Measurements from ENCODE around the gene DHX34. TPM values are rescaled to one million over a fixed set of nuclear protein-coding genes. Genes with fewer than 3 reads are reported as not detected.
A peak's percentile ranks its signal among the peaks of the same experiment; 100 is the strongest.
"Not testable (repeated sequence)": the region's sequence is repeated elsewhere in the genome, so short reads cannot be mapped to it uniquely, and the experiment has no call there.

The DHX34 gene
- total RNA-seq, 1 experiment from 2014 or later = 18.9 TPM

DNA sequence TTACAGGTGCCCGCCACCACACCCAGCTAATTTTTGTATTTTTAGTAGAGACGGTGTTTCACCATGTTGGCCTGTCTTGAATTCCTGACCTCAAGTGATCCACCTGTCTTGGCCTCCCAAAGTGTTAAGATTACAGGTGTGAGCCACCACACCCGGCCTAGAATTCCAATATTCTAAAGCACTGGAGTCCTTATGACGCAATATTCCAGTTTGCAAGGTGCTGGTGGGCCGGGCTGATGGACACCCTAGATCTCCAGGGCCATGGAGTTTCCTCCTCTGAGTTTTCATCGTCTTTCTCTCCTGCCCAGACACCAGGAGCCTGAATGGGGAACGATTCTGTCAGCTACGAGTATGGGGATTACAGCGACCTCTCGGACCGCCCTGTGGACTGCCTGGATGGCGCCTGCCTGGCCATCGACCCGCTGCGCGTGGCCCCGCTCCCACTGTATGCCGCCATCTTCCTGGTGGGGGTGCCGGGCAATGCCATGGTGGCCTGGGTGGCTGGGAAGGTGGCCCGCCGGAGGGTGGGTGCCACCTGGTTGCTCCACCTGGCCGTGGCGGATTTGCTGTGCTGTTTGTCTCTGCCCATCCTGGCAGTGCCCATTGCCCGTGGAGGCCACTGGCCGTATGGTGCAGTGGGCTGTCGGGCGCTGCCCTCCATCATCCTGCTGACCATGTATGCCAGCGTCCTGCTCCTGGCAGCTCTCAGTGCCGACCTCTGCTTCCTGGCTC, 8.5 kb upstream of the DHX34 start:
- no peaks in the 10 kb centered on the region for H3K9me3 ChIP-seq (replicated peaks)
- H3K4me1 ChIP-seq = no peaks in the 10 kb centered on the region

GRCh38 chr19:47341734-47342133, 7.4 kb upstream of the DHX34 start:
- Histone ChIP-seq H3K4me1 (no peaks in the 10 kb centered on the region), H3K27me3 (no peaks in the 10 kb centered on the region), H3K4me3 (no peak overlapping the region), H3K9me3 (replicated peaks) (no peaks in the 10 kb centered on the region), H3K27ac (no peak overlapping the region), H3K36me3 (no peaks in the 10 kb centered on the region)
- no peak for DNase-seq

More for the DNA sequence above, 8.5 kb upstream of the DHX34 start:
- Histone ChIP-seq H3K4me3 (no peak overlapping the region), H3K27ac (no peak overlapping the region), H3K27me3 (no peaks in the 10 kb centered on the region; the same call in 1 of the 2 replicates), H3K36me3 (no peaks in the 10 kb centered on the region)
- DNase-seq = no peak

DNA sequence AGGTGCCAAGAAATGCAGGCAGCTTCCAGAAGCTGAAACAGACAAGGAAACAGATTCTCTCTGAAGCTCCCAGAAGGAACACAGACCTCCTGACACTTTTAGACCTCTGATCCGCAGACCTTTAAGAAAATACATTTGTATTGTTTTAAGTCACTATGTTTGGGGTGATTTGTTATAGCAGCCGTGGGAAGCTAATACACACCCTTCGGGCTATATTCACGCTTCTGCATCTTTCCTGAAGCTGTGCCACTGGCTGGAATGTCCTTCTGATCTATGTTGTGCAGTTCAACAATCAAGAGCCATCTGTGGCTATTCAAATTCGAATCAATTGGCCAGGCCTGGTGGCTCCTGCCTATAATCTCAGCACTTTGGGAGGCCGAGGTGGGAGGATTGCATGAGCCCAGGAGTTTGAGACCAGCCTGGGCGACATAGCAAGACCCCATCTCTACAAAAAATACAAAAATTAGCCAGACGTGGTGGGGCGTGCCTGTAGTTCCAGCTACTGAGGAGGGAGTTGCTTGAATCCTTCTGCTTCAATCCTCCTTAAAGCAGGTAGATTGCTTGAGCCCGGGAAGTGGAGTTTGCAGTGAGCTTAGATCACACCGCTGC, 5.8 kb upstream of the DHX34 start:
- no peaks in the 10 kb centered on the region for H3K9me3 ChIP-seq (replicated peaks)
- no peaks in the 10 kb centered on the region for H3K4me1 ChIP-seq
- H3K27me3 ChIP-seq = no peaks in the 10 kb centered on the region
- no peak overlapping the region for H3K4me3 ChIP-seq
- H3K36me3 ChIP-seq = no peaks in the 10 kb centered on the region
- H3K27ac ChIP-seq = no peak overlapping the region
- DNase-seq = no peak

DNA sequence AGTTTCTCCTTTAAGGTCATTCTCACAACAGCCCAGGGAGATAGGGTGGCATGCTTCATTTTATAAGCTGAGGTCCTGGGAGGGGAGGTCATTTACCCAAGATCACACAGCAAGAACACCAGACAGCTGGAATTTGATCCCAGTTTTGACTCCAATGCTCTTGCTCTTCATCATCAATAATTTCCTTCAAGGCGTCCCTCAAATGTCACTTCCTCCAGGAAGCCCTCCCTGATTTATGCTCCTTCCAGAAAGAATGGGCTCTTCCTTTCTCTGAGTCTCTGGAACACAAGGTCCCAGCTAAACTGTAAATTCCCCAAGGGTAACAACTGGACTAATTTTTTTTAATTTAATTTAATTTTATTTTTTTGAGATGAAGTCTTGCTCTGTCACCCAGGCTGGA, 4.7 kb upstream of the DHX34 start:
- Histone ChIP-seq H3K4me3 (no peak overlapping the region), H3K36me3 (no peaks in the 10 kb centered on the region), H3K9me3 (replicated peaks) (no peaks in the 10 kb centered on the region), H3K4me1 (peaks cover 3% of the 10 kb centered on the region; the same call in 1 of the 2 replicates), H3K27ac (no peak overlapping the region), H3K27me3 (no peaks in the 10 kb centered on the region)
- no peak for DNase-seq

DNA sequence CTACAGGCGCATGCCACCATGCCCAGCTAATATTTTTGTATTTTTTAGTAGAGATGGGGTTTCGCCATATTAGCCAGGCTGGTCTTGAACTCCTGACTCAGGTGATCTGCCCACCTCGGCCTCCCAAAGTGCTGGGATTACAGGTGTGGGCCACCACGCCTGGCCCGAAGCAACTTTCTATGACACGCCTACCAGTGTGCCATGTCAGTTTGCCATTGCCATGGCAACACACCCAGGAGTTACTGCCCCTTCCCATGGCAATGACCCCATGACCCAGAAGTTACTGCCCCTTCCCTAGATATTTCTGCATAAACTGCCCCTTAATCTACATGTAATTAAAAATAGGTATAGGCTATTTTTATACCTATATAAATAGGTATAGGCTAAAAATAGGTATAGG, 3.1 kb upstream of the DHX34 start:
- not testable (repeated sequence) for H3K27me3 ChIP-seq; H3K4me3 ChIP-seq; DNase-seq; H3K36me3 ChIP-seq; H3K9me3 ChIP-seq (replicated peaks); H3K27ac ChIP-seq; H3K4me1 ChIP-seq

- no peaks in the 10 kb centered on the region for H3K27me3 ChIP-seq
- H3K36me3 ChIP-seq = peaks cover 40% of the 10 kb centered on the region
- no peaks in the 10 kb centered on the region for H3K9me3 ChIP-seq (replicated peaks)
- DNase-seq = no peak
- no peak overlapping the region for H3K27ac ChIP-seq
- peaks cover 3% of the 10 kb centered on the region; the same call in 1 of the 2 replicates for H3K4me1 ChIP-seq
- H3K4me3 ChIP-seq = no peak overlapping the region
These were observed 1.5 kb downstream of the DHX34 start for GRCh38 chr19:47350630-47351029.

GRCh38 chr19:47351548-47351947, 2.4 kb downstream of the DHX34 start:
- H3K9me3 ChIP-seq (replicated peaks) = no peaks in the 10 kb centered on the region
- no peak overlapping the region for H3K27ac ChIP-seq
- H3K36me3 ChIP-seq = peaks cover 47% of the 10 kb centered on the region
- H3K4me1 ChIP-seq = peaks cover 3% of the 10 kb centered on the region; the same call in 1 of the 2 replicates
- H3K27me3 ChIP-seq = no peaks in the 10 kb centered on the region
- peak in 1 of 2 experiments; percentile 13 for DNase-seq
- no peak overlapping the region for H3K4me3 ChIP-seq

GRCh38 chr19:47352095-47352494, 3.0 kb downstream of the DHX34 start:
- peaks cover 53% of the 10 kb centered on the region for H3K36me3 ChIP-seq
- no peak for DNase-seq
- H3K4me1 ChIP-seq = peaks cover 3% of the 10 kb centered on the region; the same call in 1 of the 2 replicates
- no peak overlapping the region for H3K4me3 ChIP-seq
- H3K27ac ChIP-seq = no peak overlapping the region
- H3K27me3 ChIP-seq = no peaks in the 10 kb centered on the region
- H3K9me3 ChIP-seq (replicated peaks) = no peaks in the 10 kb centered on the region

DNA sequence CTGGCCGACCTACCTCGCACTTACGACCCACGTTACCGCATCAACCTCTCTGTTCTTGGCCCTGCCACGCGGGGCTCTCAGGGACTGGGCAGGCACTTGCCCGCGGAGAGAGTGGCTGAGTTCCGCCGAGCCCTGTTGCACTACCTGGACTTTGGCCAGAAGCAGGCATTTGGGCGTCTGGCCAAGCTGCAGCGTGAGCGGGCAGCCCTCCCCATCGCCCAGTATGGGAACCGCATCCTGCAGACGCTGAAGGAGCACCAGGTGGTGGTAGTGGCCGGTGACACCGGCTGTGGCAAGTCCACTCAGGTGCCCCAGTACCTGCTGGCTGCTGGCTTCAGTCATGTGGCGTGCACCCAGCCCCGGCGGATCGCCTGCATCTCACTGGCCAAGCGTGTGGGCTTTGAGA, 4.2 kb downstream of the DHX34 start:
- H3K27ac ChIP-seq = no peak overlapping the region
- no peaks in the 10 kb centered on the region for H3K9me3 ChIP-seq (replicated peaks)
- peaks cover 3% of the 10 kb centered on the region; the same call in 1 of the 2 replicates for H3K4me1 ChIP-seq
- no peak overlapping the region for H3K4me3 ChIP-seq
- H3K36me3 ChIP-seq = peaks cover 65% of the 10 kb centered on the region
- no peak for DNase-seq
- no peaks in the 10 kb centered on the region for H3K27me3 ChIP-seq

GRCh38 chr19:47356900-47357299, 7.8 kb downstream of the DHX34 start:
- Histone ChIP-seq H3K4me1 (no peaks in the 10 kb centered on the region), H3K36me3 (peaks cover 89% of the 10 kb centered on the region), H3K27ac (no peak overlapping the region), H3K9me3 (replicated peaks) (no peaks in the 10 kb centered on the region), H3K27me3 (no peaks in the 10 kb centered on the region), H3K4me3 (no peak overlapping the region)
- DNase-seq = no peak

- peaks cover 89% of the 10 kb centered on the region for H3K36me3 ChIP-seq
- H3K4me3 ChIP-seq = no peak overlapping the region
- no peaks in the 10 kb centered on the region for H3K27me3 ChIP-seq
- no peak for DNase-seq
- H3K4me1 ChIP-seq = no peaks in the 10 kb centered on the region
- no peak overlapping the region for H3K27ac ChIP-seq
- no peaks in the 10 kb centered on the region for H3K9me3 ChIP-seq (replicated peaks)
These were observed 8.9 kb downstream of the DHX34 start for GRCh38 chr19:47357788-47358680.

DNA sequence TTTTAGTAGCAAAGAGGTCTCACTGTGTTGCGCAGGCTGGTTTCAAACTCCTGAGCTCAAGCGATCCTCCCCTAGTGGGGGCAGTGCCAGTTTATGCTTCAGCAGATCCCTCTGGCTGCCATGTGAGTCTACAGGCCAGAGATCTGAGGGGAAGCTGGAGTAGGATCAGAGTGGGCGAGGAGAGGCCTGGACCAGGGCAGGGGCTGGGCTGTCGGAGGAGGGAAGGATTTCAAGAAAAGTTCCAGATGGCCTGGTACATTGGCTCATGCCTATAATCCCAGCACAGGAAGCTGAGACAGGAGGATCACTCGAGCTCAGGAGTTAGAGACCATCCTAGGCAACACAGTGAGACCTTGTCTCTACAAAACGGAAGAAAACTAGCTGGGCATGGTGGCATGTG, 9.8 kb downstream of the DHX34 start:
- no peaks in the 10 kb centered on the region for H3K27me3 ChIP-seq
- no peaks in the 10 kb centered on the region for H3K4me1 ChIP-seq
- H3K9me3 ChIP-seq (replicated peaks) = no peaks in the 10 kb centered on the region
- no peak overlapping the region for H3K27ac ChIP-seq
- H3K4me3 ChIP-seq = no peak overlapping the region
- no peak for DNase-seq
- H3K36me3 ChIP-seq = peaks cover 84% of the 10 kb centered on the region

DNA sequence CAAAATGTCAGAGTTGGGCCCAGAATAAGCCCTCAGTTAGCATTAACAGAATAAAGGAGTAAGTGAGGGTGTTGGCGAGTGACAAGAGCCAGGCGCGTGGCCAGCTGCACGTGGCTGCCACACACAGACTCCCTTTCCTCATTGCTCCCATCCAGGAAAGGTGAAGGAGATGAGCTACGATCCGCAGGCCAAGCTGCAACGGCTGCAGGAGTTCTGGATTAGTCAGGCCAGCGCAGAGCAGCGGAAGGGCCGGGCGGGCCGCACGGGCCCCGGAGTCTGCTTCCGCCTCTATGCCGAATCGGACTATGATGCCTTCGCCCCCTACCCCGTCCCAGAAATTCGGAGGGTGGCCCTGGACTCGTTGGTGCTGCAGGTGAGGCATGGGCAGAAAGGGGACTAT, 13.2 kb downstream of the DHX34 start:
- H3K27me3 ChIP-seq = no peaks in the 10 kb centered on the region
- H3K27ac ChIP-seq = no peak overlapping the region
- peaks cover 72% of the 10 kb centered on the region for H3K36me3 ChIP-seq
- DNase-seq = no peak
- no peaks in the 10 kb centered on the region for H3K9me3 ChIP-seq (replicated peaks)
- no peak overlapping the region for H3K4me3 ChIP-seq
- H3K4me1 ChIP-seq = no peaks in the 10 kb centered on the region

DNA sequence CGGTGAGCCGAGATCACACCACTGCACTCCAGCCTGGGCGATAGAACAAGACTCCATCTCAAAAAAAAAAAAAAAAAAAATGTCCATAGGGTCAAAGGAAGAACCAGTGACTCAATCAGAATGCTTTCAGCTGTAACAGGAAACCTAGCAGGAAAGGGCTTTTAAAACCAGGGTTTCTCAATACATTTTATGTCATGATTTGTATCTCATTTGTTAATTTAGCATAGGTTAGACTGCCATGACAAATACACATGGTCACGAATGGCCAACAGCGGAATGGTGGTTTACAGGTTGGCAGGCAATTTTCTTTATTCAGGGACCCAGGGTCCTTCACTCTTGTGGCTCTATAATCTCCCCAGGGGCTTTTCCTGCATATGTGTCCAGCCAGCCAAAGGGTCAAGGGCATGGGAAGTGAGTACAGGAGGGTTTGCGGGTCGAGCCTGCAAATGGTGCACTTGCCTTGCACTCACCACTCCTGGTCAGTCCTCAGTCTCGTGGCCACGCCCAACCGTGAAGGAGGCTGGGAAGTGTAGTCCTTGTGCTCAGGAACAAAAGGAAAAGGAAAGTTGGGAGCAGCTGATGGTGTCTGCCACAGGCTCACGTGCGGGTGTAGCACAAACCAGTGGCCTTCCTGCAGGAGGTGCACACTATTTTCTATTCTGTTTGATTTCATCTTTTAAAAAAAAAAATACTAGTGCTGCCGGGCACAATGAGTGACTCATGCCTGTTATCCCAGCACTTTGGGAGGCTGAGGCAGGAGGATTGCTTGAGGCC, 14.8 kb downstream of the DHX34 start:
- Histone ChIP-seq H3K9me3 (replicated peaks) (no peaks in the 10 kb centered on the region), H3K4me1 (no peaks in the 10 kb centered on the region), H3K27ac (no peak overlapping the region), H3K36me3 (peaks cover 58% of the 10 kb centered on the region), H3K27me3 (no peaks in the 10 kb centered on the region), H3K4me3 (no peak overlapping the region)
- no peak for DNase-seq
